HG03442 (cell line): ENCODE measurements around the gene EGF.

Source experiments
- ATAC-seq: cut with Tn5 transposase; IDR thresholded peaks from one replicate; pipeline ENCODE4 v1.9.1; 2021; ENCODE audit warnings: mild to moderate bottlenecking, moderate library complexity; ENCODE audit not compliant: unreplicated experiment

The EGF gene

DNA sequence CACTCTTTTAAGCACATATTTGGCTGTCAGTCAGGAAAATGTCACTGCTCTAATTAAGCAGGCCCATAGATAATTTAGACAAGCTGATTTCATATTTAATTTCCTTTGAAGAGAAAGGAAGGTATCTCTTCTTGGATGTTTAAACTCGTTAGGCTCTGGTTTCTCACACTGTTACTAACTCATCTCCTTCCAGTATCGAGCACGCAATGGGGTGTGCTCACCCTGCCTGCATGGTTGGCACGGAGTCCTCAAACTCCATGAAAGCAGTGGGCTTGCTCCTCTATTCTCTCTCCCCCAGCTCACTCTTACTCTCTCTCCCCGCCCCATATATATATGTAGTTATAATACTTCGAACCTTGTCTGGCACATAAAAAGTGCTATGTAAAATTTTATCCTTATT lies 76.9 kb downstream of the EGF start:
- ATAC-seq, result no peak

DNA sequence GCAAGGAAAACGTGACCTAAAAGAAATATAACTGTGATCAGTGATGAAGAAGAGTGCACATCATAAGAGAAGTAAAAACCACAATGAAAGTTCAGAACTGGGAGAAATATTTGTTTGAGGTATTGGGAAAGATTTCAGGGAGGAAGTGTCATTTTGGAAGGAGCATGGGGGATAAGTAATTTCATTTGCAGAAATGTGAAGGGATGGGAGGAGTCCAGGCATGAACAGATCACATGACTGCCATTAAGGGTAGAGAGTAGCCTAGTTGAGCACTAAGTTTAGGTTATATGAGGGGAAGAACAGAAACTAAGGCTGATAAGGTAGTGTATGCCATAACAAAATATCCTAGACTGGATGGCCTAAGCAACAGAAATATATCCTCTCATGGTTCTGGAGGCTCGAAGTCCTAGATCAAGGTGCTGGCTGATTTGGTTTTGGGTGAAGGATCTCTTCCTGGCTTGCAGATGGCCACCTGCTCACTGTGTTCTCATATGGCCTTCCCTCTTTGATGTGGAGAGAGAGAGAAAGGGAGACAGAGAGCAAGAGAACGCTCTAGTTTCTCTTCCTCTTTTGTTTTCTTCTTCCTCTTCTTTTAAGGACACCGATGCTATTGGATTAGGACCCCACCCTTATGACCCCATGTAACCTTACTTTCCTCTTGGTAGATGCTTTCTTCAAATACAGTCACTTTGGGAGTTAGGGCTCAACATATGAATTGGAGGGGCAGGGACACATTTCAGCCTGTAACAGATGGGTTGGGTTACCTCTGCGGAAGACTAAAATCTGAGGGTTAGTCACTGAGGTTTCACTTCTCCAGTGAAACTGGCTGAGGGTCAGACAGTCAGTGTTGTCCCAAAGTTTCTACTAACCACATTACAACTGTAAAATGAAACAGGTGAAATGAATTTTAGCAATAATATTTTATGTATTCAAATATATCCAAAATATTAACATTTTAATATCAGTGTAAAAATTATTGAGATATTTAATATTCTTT lies 77.9 kb downstream of the EGF start:
- peak; percentile 78 for ATAC-seq

- no peak for ATAC-seq
Observed at GRCh38 chr4:109993116-109993515, 80.4 kb downstream of the EGF start.

DNA sequence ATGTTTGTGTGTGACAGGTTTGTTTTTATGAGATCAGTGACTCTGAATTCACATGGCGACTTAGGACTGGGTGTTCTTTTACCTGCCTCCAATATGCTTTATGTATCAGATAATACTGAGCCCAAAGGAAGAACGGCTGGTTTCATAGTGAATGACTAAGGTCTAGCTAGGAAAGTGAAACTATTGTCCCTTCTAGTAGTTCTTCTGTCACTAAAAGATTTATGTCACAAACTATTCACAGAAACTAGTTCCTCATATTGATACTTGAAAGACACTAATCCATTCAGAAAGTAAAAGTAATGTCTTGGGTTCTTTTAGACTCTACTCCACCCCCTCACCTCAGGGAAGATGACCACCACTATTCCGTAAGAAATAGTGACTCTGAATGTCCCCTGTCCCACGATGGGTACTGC lies 81.7 kb downstream of the EGF start:
- peak; percentile 65 for ATAC-seq

- no peak for ATAC-seq
Observed at GRCh38 chr4:109996526-109996925, 83.8 kb downstream of the EGF start.

DNA sequence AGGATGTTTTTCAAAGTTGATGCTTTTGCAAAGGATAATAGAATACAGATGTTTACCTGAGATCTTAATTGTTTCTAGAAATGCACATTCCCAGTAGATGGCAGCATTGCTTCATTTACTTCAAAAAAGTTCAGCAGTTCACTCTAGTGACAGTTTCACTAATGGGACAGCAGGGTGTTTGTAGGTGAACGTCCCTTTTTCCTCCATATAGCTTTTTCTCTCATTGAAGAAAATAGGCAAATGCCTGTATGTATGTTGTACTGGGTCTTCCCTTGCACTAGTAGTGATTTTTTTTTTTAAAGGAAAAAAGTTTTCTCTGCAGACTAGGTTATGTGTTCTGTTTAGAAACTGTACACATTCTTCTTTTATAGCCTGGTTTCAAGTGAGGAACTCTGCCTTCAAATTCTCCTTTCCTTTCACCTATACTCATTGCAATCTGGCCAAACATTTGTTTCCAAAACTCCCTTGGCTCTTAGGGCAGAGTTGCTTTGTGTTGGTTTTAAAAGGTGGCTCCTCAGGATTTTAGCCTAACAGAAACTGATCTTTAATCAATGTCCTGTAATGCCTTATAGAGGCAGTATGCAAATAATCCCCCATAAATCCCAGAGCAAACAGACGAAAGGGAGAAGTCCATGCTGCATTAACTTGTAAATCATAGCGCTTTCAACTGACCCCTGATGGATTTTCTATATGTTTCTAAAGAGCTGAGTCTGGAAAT lies 86.3 kb downstream of the EGF start:
- ATAC-seq, result peak; percentile 32

- ATAC-seq, result no peak
Observed at GRCh38 chr4:109999585-109999912, 86.9 kb downstream of the EGF start.

GRCh38 chr4:110002326-110002725 lies 89.6 kb downstream of the EGF start:
- no peak for ATAC-seq

DNA sequence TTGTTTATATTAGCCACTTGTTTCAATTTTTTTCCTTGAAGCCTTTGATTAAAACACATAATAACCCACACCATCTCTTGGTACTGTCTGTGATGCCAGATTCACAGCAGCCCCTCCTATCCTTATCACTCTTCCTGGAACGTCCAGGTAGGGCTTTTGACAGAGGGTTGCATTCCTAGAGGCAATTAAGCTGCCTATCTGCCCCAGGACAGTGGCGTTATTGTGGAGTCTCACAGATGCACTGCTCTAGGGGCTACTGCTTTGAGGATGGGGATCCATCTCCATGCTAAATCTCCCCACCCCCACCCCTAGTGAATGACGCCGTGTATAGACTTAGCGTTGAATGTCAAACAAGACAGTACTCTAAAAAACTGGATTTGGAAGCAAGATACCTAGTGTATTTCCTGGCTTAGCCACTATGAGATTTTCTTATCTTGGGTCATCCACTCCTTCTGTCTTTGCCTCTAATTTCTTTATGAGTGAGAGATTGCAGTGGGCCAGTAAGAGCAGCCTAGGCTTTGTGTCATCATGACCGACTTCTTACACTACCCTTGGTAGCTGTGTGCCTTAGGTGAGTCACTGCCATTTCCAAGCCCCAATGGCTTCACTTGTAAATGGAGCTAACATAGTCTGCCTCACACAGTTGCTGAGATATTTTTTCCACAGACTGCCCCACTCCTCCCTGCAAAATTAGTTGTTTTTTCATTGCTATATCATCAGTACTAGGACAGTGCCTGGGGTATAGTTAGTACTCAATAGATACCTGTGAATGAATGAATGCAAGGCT lies 90.9 kb downstream of the EGF start:
- no peak for ATAC-seq

- ATAC-seq, result no peak
Observed at GRCh38 chr4:110004556-110004955, 91.9 kb downstream of the EGF start.

DNA sequence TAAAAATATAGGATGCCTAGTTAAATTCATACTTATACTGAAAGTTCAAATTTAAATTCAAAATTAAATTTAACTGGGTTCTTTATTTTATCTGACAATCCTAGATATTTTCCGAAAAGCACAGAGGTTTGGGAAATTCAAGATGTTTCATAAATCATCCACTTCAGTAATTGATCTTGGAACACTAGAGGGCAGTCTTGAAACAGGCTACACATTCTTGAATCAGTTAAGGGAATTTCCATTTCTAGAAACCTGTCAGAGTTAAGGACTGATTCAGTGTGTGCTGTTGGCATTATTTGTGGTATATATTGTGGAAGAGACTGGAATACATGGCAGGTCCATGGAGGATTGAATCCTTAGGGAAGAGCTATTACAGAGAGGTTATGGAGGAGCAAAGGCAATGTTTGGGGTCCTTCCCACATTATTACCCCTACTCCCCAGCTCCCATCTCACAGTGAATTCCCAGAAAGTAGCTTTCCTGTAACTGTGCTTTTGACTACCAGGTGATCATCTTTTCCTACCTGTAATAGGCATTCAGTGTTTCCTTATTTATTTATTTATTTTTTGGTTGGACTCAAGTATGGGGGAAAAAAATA lies 92.9 kb downstream of the EGF start:
- peak; percentile 85 for ATAC-seq

- no peak for ATAC-seq
Observed at GRCh38 chr4:110007217-110007616, 94.5 kb downstream of the EGF start.

GRCh38 chr4:110008540-110008939 lies 95.9 kb downstream of the EGF start:
- no peak for ATAC-seq

DNA sequence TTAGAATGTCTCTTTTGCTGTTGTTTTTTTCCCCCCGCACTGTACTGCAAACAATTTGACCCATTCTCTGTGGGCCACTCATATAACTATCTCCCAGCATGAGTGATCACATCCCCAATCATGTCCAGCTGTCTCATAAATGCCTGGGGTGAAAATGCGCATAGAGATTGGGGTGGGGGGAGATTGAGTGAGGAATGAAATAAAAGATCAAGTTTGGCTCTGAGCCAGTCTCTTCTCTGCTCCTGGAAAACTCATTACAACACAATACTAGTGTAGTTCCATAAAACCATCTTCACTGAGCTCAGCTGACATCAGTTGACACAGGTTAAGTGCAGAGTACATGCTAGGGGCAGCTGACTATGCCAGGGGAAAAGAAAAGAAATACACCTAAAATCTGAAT lies 96.9 kb downstream of the EGF start:
- no peak for ATAC-seq

DNA sequence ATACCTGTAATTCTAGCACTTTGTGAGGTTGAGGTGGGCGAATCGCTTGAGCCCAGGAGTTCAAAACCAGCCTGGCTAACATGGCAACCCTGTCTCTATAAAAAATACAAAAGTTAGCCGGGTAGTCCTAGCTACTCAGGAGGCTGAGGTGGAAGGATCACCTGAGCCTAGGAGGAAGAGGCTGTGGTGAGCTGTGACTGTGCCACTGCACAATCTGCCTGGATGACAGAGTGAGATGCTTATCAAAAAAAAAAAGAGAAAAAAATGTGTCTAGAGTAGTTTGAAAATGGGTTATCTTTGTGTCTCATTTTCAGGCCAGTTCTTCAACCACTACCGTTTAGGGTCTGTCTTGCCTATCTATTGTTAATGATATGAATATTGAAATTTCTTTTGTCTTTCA lies 98.1 kb downstream of the EGF start:
- ATAC-seq, result no peak

GRCh38 chr4:110012917-110013316 lies 100.2 kb downstream of the EGF start:
- no peak for ATAC-seq

DNA sequence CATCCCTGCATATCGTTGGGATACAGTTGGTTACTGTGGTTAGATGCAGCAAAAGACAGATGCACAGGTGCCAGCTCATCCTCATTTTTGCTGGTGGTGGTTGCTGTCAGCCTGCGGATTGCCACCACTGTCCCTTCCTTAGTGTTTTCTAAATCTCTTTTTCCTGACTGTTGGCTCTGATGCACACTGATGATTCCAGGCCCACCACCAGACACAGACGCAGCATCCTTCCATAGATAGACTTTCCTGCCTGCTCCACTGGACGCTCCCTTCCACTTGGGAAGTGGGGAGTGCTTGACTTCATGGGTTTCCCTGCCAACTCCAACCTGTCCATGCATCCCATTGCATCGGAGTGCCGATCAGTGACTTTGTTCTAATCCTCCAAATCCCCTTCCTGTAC lies 101.5 kb downstream of the EGF start:
- no peak for ATAC-seq

- no peak for ATAC-seq
Observed at GRCh38 chr4:110019153-110019552, 106.5 kb downstream of the EGF start.

DNA sequence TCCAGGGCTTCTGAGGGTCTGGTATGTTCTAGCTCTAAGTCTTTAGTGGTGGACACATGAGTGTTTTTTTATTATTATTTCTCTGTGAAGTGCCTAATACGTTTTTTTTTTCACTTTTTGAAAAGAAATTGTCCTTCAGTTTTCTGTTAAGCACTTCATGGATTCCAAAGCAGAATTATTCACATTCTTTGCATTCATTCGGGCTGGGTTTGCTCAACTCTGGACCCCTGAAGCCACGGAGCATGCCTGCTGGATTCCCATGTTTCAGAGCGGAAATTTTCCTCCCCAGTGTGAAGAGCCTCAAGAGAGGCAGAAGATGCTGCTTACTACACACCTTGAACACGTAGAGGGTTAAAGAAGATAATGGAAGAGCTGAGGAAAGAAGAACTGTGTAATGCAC lies 107.5 kb downstream of the EGF start:
- no peak for ATAC-seq

- ATAC-seq, result no peak
Observed at GRCh38 chr4:110020646-110021443, 108.2 kb downstream of the EGF start.
